ENCODE measurements around the gene SPON2. TPM values are rescaled to one million over a fixed set of nuclear protein-coding genes. Genes with fewer than 3 reads are reported as not detected.
A peak's percentile ranks its signal among the peaks of the same experiment; 100 is the strongest.

Gene SPON2
- total and polyA plus RNA-seq, 2 of the 4 experiments (the other 2 are of a cell fraction), result 21.1 to 177 TPM

GRCh38 chr4:1212546-1213335, 40.4 kb upstream of the SPON2 start:
- intact Hi-C loops (cut with micrococcal nuclease), result no loop called here
- no peaks in the 10 kb centered on the region for H3K27me3 ChIP-seq (ENCODE audit: control insufficient read depth, insufficient read depth, low read length)
- POLR2A ChIA-PET (ENCODE audit: unreplicated experiment), result no interaction called here

More at GRCh38 chr4:1212546-1213335, 40.4 kb upstream of the SPON2 start:
- H3K18ac ChIP-seq (ENCODE audit: low read depth, low read length), result no peak overlapping the region
- no peak overlapping the region for H4K5ac ChIP-seq (ENCODE audit: low read depth, low read length)
- no peak overlapping the region for H3K9ac ChIP-seq (ENCODE audit: low read depth, low read length)
- CTCF ChIA-PET, result no interaction called here
- no peak overlapping the region for H4K91ac ChIP-seq (ENCODE audit: insufficient read depth, low read depth, low read length)
- H2AK9ac ChIP-seq (replicated peaks; ENCODE audit: low read depth, low read length, poor library complexity), result peak overlapping the region; percentile 9
- no peak overlapping the region for H3K27ac ChIP-seq (ENCODE audit: insufficient read depth, low read length)
- peaks cover 30% of the 10 kb centered on the region for H3K4me1 ChIP-seq (ENCODE audit: control insufficient read depth, insufficient read depth, low read length)
- peaks cover 67% of the 10 kb centered on the region for H3K36me3 ChIP-seq (ENCODE audit: control insufficient read depth, insufficient read depth, low read length)
- no peak overlapping the region for H3K56ac ChIP-seq (ENCODE audit: extremely low read depth, insufficient read depth, low read length)
- no TSS peak for BruUV-seq (replicated peaks)
- dilution Hi-C loops (cut with HindIII; ENCODE audit: low sequenced_read_pairs, unreplicated experiment) (no loop called here), in situ Hi-C loops (cut with MboI; ENCODE audit: low sequenced_read_pairs) (no loop called here)
- peaks cover 20% of the 10 kb centered on the region for H3K9me1 ChIP-seq (ENCODE audit: insufficient read depth, low read length)
- no peak overlapping the region for H3K23ac ChIP-seq (ENCODE audit: low read depth, low read length)
- no peak overlapping the region for H2BK120ac ChIP-seq (ENCODE audit: low read depth, low read length)
- no peak for TF ChIP-seq RCOR1 (IDR thresholded peaks at IDR 0.05; ENCODE audit: insufficient replicate concordance, low read length)
- TF ChIP-seq NFE2L2 (IDR thresholded peaks at IDR 0.05; ENCODE audit: low read depth, low read length), result no peak
- TF ChIP-seq CTCF (conservative IDR thresholded peaks at IDR 0.05; ENCODE audit: low read depth, low read length), result no peak
- H2AK5ac ChIP-seq (ENCODE audit: low read depth, low read length), result no peak overlapping the region
- H2AFZ ChIP-seq (replicated peaks; ENCODE audit: low read length, poor library complexity), result no peak overlapping the region
- H4K20me1 ChIP-seq (ENCODE audit: insufficient read depth, low read length), result no peaks in the 10 kb centered on the region; the same call in 1 of the 2 replicates
- WGBS, 2 experiments (ENCODE audit: extremely low coverage in 2 of 2, insufficient read length in 1 of 2), result 79% methylated on average over 6 of the region's 20 CpGs; no CpG with 5 or more reads in 1 of the 2 experiments
- no peak overlapping the region for H2BK15ac ChIP-seq (ENCODE audit: low read depth, low read length)
- H2BK5ac ChIP-seq (ENCODE audit: low read depth, low read length, poor library complexity, severe bottlenecking), result no peak overlapping the region
- H3K9me3 ChIP-seq (ENCODE audit: control insufficient read depth, insufficient read depth, low read length), result no peaks in the 10 kb centered on the region
- no peak for DNase-seq
- no peak overlapping the region for H4K8ac ChIP-seq (ENCODE audit: low read depth in 2 of 2, low read length in 2 of 2)
- H3K4me3 ChIP-seq (ENCODE audit: insufficient read depth, low read depth, low read length), result no peak overlapping the region
- no peak overlapping the region for H2BK20ac ChIP-seq (ENCODE audit: low read depth, low read length)
- no peak overlapping the region for H3K4me2 ChIP-seq (ENCODE audit: low read depth, low read length)
- H3K79me1 ChIP-seq (ENCODE audit: low read depth in 1 of 2, low read length in 2 of 2), result peaks cover 3 to 58% of the 10 kb centered on the region in 2 experiments
- H3K14ac ChIP-seq (replicated peaks; ENCODE audit: low read depth, low read length), result no peak overlapping the region
- H3K4ac ChIP-seq (ENCODE audit: low read depth, low read length), result no peak overlapping the region
- no peak for ATAC-seq (ENCODE audit: low read depth)

Data from IMR-90 (cell line).